Islet of Langerhans (tissue), 1 donor: ENCODE measurements around the gene CACNA1C.
A peak's percentile ranks its signal among the peaks of the same experiment; 100 is the strongest.

ENCODE experiments used
- FAIRE-seq: peaks from one replicate; lab custom pipeline; 2011; peaks lifted over from hg19 to GRCh38; lab: Jason Lieb, UNC

Gene CACNA1C

DNA sequence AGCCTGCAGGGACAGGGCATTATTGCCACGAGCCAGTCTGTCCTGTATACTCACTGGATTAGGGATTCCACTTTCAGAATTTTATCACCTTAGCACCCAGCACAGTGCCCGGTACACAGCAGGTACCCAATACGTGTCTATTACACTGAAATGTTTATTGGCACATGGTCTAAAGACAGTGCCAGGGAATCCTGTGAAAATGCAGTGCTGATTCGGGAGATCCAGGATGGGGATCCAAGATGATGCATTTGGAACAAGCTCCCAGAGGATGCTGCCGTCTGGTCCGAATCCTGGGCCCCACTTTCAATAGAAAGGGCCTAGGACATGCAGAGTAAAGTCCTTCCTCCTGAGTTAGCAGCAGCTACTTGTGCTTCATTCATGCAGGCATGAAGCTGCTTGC is 230.7 kb downstream of the CACNA1C start:
- no peak for FAIRE-seq

DNA sequence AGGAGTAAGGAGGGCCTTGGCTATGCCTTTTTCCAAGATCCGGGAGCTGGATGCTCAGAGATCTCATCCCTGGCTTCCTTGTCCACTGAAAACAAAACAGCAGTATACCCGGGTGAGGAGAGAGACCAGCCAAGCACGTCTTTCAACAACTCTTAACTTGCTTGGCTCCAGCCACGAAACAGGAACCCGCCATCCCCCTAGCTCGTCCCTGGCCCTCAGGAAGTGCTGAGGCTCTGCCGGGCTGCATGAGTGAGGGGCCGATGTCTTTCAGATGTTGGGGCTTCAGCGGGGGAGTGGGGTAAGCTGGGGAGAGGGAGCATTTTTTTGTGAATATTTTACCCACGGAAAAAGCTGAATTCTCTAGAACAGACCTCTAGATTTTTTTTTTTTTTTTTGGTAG is 231.1 kb downstream of the CACNA1C start:
- no peak for FAIRE-seq

DNA sequence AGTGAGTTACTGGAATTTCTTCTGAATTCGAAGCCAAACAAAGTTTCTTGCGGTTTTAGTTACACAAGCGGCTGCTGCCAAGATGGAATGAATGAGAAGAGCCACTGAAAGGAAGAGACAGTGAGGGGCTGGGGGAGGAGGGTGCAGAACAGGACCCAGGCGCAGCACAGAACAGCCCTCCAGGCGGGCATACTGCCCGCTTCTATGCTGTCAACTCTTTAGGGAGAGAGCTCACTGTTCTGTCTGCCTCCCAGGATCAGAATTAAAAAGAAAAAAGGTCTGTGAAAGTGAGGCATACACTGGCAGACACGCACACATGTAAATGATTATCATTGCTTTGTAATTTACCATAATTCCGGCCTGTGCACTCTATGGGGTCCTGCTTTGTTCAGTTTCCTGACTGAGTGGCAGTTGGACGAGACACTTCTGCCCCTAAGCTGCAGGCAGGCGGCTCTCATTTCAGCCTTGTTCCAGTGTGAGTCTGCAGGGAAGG is 231.6 kb downstream of the CACNA1C start:
- no peak for FAIRE-seq

- no peak for FAIRE-seq
Measured at GRCh38 chr12:2284857-2285256, 232.1 kb downstream of the CACNA1C start.

- no peak for FAIRE-seq
Measured at GRCh38 chr12:2285462-2285861, 232.7 kb downstream of the CACNA1C start.

GRCh38 chr12:2286047-2286446 is 233.3 kb downstream of the CACNA1C start:
- peak; percentile 72 for FAIRE-seq

- no peak for FAIRE-seq
Measured at GRCh38 chr12:2286461-2287131, 233.8 kb downstream of the CACNA1C start.

DNA sequence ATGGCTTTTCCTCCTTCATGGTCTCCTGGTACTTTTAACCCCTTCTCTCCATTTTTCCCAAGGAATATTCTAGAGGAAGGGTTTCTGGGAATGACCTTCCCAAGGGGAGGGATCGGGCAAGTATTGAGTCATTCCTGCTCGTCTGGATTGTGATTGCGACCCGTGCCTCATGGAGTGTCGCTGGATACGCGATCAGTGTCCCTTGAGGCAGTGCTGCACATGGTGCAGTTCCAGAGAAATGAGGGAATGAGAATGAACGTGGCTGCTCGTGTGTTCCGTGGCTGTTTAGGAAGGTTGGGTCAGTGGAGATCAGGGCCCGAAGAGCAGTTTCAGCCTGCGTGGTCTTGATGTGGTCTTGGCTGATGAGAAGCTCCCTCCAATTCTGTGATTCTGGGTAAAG is 234.4 kb downstream of the CACNA1C start:
- FAIRE-seq: no peak

- FAIRE-seq: no peak
Measured at GRCh38 chr12:2287589-2287988, 234.8 kb downstream of the CACNA1C start.

DNA sequence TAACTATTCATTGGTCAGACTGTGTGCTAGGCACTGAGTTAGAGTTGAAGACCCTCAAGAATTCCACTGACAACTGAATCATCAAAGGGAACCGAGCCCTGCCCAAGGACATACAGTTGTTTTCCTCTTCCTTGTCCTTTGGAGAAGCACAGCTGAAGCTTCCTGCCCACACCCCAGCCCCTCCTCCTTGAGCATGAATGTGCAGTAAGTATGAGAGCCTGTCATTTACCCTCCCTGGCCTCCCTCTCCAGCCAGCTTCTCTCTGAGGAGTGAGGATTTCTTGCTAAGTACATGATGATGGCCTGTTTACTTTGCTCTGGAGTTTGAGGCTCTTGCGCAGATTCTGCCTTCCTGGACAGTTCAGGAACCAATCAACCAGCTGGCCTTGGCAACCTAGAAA is 235.2 kb downstream of the CACNA1C start:
- FAIRE-seq: no peak

DNA sequence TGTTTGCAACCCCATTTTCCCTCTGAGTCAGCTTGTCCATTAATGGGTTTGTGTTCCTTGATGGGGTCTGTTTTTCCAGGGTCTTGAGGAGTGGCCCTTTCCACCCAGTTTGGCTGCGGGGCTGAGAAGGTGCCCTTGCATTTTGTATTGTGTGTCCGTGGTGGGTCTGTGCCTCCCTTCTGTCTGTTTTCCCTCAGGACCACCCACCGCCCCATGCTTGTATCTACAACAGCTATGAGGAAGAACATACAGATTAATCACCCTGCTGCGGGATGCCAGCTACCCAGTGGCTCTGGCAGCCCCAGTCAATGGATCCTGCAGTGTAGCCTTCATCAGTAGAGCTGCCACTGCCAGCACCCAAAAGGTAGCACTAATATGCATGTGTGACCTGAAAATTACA is 235.7 kb downstream of the CACNA1C start:
- FAIRE-seq: no peak

DNA sequence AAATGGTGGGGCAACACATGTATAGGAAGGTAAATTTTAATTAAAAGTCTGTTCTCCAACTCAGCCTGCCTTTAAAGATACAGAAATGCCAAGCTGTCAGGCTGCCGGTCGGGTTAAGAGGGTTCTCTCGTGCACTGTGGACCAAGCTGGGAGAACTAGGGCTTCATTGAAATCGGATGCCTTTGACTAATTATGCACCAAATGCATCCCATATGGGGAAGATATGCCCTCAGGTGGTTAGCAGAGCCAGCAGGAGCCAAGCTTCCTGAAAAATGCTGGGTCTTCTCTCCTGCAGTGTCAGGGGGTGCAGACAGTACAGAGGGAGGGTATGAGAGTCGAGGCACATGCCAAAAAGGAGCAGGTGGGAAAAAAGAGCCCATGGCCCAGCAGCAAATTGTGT is 236.1 kb downstream of the CACNA1C start:
- no peak for FAIRE-seq

- no peak for FAIRE-seq
Measured at GRCh38 chr12:2289525-2289924, 236.7 kb downstream of the CACNA1C start.

DNA sequence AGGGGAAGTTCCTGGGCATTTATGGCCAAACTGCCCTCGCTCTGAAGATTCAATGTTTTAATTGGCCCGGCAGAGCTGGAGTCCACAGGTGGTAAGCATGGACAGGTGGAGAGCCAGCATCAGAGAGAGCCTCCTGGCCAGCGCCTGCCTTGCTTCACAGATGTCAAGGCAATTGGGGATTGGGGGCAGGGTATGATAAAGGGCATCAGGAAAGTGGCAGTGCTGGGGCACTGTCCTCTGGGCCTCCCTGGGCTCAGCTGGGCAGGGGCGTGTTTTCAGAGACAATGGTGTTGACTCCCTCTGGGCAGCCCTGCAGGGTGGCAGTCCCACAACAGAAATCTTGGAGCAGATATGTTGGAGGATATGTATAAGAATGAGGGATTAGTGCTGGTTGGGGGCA is 237.3 kb downstream of the CACNA1C start:
- no peak for FAIRE-seq

GRCh38 chr12:2290516-2291065 is 237.8 kb downstream of the CACNA1C start:
- FAIRE-seq: no peak

GRCh38 chr12:2291182-2291832 is 238.5 kb downstream of the CACNA1C start:
- no peak for FAIRE-seq

- FAIRE-seq: no peak
Measured at GRCh38 chr12:2291947-2292346, 239.2 kb downstream of the CACNA1C start.

DNA sequence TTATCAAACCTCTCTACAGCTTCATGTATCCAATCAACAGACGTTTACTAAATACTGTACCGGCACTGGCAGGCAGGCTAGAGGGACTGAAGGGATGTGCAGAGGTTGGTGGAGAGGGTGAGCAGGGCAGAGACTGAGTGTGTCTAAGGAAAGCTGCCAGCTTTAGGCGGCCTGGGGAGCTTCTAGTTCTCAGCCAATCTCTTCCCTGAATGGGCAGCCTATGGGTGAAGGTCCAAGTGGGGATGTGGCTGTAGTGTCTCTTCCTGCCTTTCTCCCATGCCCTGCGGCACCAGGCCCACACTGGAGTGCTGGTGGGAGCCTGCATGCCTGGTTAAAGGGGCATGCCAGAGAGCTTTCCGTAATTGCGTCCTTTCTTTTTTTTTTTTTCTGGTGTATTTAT is 239.8 kb downstream of the CACNA1C start:
- FAIRE-seq: no peak

GRCh38 chr12:2294651-2295475 is 242.1 kb downstream of the CACNA1C start:
- no peak for FAIRE-seq

DNA sequence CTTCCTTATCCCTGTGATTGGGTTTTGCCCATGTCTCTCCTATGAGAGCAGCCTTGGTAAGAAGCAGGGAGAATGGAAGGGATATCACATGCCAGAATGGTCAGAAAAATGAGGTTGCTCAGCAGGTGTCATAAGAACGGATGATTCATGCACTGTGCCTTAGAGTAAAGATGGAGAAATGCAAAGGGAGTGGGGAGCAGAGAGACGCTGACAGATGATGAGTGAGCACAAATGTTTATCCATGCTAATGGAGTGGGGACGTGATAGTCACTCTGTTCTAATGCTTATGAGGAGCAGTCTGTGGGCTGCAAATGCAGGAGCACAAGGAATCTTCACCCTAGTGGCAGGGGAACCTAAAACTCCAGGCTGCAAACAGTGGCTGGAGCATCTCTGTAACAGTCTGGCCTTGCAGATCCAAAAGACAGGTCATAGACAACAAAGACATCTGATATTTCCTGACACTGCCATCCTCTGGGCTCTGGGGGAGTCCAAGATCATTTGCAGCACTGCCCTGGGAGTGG is 243.2 kb downstream of the CACNA1C start:
- peak; percentile 64 for FAIRE-seq

GRCh38 chr12:2297004-2297403 is 244.2 kb downstream of the CACNA1C start:
- FAIRE-seq: no peak

- FAIRE-seq: no peak
Measured at GRCh38 chr12:2297658-2298057, 244.9 kb downstream of the CACNA1C start.
